Stimulated activated effector memory CD8-positive, alpha-beta T cell treated with anti-CD3 and anti-CD28 coated beads, Interleukin-12 subunit alpha, Interleukin-12 subunit beta, amount 100 ng/mL, for 72 hours (primary cell): Measurements from ENCODE around the gene GNG7.
A peak's percentile ranks its signal among the peaks of the same experiment; 100 is the strongest.
"Not testable (repeated sequence)": the region's sequence is repeated elsewhere in the genome, so short reads cannot be mapped to it uniquely, and the experiment has no call there.

Experiments used
- ATAC-seq: fragments of 150-1000 bp; cut with Tn5 transposase; 2 replicates; pipeline ENCODE4 v1.10.0; 2021
- DNase-seq, 2 donors: peaks; one replicate each; pipeline ENCODE4 v3.0.0; 2021 to 2022; ENCODE audit warnings: low spot score in 2 of 2
- H3K27ac Mint-ChIP-seq: one replicate; pipeline ENCODE4 v1.8.0; 2022; ENCODE audit warnings: mild to moderate bottlenecking, mixed read lengths
- H3K36me3 Mint-ChIP-seq: one replicate; pipeline ENCODE4 v1.8.0; 2022; ENCODE audit warnings: mild to moderate bottlenecking, mixed read lengths
- H3K4me1 Mint-ChIP-seq: one replicate; pipeline ENCODE4 v1.8.0; 2022; ENCODE audit warnings: mixed read lengths
- H3K4me3 Mint-ChIP-seq: one replicate; pipeline ENCODE4 v1.8.0; 2022; ENCODE audit warnings: mild to moderate bottlenecking, mixed read lengths
- H3K9me3 Mint-ChIP-seq: one replicate; pipeline ENCODE4 v1.8.0; 2022; ENCODE audit warnings: mixed read lengths

GNG7 gene

GRCh38 chr19:2527171-2527570 lies 175.3 kb downstream of the GNG7 start:
- H3K36me3 Mint-ChIP-seq: no peaks in the 10 kb centered on the region
- no peaks in the 10 kb centered on the region for H3K9me3 Mint-ChIP-seq
- ATAC-seq (no peak), DNase-seq (no peak)
- H3K4me3 Mint-ChIP-seq: no peak overlapping the region
- peaks cover 2% of the 10 kb centered on the region for H3K4me1 Mint-ChIP-seq
- H3K27ac Mint-ChIP-seq: no peak overlapping the region

- ATAC-seq: peak; percentile 59
- H3K27ac Mint-ChIP-seq: no peak overlapping the region
Observed at GRCh38 chr19:2524840-2525723, 177.4 kb downstream of the GNG7 start.

DNA sequence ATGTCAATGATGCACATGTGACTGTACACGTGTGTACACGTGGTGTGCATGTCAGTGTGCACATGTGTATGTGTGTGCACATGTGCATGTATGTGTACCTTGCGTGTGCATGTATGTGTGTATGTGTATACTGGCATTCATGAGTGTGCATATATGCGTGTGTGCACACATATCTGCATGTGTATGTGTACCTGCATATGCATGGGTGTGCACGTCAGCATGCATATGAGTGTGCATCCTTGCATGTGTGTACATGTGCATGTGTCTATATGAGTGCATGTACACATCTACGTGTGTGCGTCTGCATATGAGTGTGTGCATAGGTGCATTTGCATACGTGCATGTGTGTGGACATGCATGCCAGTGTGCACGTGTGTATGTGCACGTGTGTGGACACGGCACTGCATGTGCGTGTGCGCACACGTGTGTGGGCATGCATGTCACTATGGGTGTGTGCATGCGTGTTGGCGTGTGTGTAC lies 178.1 kb downstream of the GNG7 start:
- Mint-ChIP-seq H3K4me1 (no peaks in the 10 kb centered on the region), H3K27ac (no peak overlapping the region), H3K9me3 (no peaks in the 10 kb centered on the region), H3K4me3 (no peak overlapping the region), H3K36me3 (no peaks in the 10 kb centered on the region)
- ATAC-seq (no peak), DNase-seq (no peak)

More at GRCh38 chr19:2524840-2525723, 177.4 kb downstream of the GNG7 start:
- Mint-ChIP-seq H3K36me3 (no peaks in the 10 kb centered on the region), H3K4me1 (no peaks in the 10 kb centered on the region), H3K9me3 (no peaks in the 10 kb centered on the region), H3K4me3 (no peak overlapping the region)
- no peak for DNase-seq

DNA sequence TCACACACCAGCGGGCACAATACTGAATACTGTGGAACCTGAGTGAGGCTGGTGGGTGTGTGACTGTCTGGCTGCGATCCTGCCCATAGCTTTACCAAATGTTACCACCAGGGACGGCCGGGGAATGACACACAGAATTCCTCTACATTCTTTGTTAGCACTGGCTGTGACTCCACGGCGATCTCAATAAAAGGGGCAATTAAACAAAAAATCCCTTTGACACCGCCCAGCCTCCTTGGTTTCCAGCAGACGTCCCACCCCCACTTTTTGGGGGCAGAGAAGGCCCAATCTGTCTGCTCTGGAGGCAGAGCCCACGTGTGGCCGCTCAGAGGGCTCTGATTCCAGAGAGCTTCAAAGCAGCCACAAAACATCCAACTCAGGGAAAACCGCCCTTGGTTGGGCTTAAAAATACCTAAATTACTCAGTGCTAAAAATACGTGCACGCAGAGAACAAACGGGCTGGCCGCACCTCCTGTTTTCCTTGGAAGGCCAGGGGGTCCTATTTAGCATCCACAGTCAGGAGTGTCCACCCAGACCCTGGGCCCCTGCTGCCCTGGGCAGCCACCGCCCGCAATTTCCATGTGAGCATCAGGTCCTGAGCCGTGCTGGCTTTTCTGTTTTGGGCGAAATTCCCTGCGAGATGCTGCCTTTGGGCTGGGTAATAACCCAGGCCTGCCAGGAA lies 178.7 kb downstream of the GNG7 start:
- Mint-ChIP-seq H3K9me3 (no peaks in the 10 kb centered on the region), H3K36me3 (no peaks in the 10 kb centered on the region), H3K4me3 (no peak overlapping the region), H3K4me1 (no peaks in the 10 kb centered on the region), H3K27ac (no peak overlapping the region)
- no peak for ATAC-seq
- DNase-seq: no peak

- Mint-ChIP-seq H3K9me3 (no peaks in the 10 kb centered on the region), H3K36me3 (no peaks in the 10 kb centered on the region), H3K4me1 (no peaks in the 10 kb centered on the region), H3K4me3 (no peak overlapping the region), H3K27ac (no peak overlapping the region)
- no peak for ATAC-seq
- DNase-seq: no peak
Observed at GRCh38 chr19:2519482-2519881, 183.0 kb downstream of the GNG7 start.

DNA sequence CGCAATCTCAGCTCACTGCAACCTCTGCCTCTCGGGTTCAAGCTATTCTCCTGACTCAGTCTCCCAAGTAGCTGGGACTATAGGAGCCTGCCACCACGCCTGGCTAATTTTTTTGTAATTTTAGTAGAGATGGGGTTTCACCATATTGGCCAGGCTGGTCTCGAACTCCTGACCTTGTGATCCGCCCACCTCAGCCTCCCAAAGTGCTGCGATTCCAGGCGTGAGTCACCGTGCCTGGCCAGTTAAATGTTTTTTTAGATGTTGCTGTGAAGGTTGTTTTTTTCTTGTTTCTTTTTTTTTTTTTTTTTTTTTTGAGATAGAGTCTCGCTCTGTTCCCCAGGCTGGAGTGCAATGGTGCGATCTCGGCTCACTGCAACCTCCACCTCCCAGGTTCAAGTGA lies 183.6 kb downstream of the GNG7 start:
- not testable (repeated sequence) for ATAC-seq, H3K4me1 Mint-ChIP-seq, H3K4me3 Mint-ChIP-seq, H3K27ac Mint-ChIP-seq, H3K36me3 Mint-ChIP-seq, DNase-seq, H3K9me3 Mint-ChIP-seq

DNA sequence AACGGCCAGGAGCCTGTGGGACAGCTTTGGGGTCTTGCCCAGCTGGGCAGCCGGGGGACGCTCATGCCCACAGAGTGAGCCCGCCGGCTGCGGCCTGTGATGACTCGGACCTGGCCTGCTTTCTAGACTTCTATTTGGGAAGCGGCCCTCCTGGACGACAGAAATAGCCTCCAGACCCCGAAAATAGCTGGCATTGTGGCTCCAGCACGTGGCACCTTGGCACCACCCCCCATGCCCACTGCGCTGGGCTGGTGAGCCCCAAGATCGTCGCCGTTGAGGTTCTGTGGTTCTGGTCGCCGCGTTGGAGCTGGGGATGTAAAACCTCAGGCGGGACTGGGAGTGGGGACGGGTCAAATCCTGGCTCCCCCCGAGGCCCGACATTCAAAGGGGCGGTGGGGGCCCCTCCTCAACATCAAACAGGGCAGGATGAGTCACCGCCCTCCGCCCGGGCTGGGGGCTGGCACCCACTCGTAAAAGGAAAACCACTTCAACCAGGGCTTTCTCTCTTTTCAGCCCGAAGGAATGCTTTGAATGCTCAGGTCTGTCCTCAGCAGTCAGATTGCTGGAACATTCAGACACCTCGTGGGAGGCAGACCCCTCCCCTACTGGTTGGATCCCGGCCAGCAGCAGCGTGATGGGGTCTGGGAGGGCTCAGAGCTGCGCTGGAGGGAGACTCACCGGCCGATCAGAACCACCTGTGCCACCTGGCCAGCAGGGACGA lies 184.5 kb downstream of the GNG7 start:
- Mint-ChIP-seq H3K4me1 (no peaks in the 10 kb centered on the region), H3K9me3 (no peaks in the 10 kb centered on the region), H3K36me3 (no peaks in the 10 kb centered on the region), H3K27ac (no peak overlapping the region), H3K4me3 (no peak overlapping the region)
- ATAC-seq (no peak), DNase-seq (no peak)

DNA sequence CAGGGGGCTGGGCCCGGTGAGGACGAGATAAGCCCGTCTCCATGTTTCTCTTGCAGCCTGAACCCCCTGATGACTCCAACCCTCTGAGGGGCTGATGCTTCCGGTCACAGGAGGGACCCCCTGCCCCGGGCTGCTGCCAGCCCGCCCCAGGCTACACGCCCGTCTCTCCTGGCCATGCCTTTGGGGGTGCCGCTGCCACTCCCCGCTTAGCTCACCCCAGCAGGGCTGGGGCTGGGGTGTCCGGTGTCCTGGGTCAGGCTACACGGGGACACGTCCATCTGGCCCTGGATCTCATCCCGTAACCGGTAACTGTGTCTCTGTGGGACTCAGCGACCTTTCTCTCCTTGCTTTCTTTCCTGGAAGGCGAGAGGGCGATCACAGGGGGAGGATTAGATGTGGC lies 185.8 kb downstream of the GNG7 start:
- DNase-seq: no peak
- Mint-ChIP-seq H3K36me3 (no peaks in the 10 kb centered on the region), H3K27ac (no peak overlapping the region), H3K4me1 (no peaks in the 10 kb centered on the region), H3K9me3 (no peaks in the 10 kb centered on the region), H3K4me3 (no peak overlapping the region)
- no peak for ATAC-seq

DNA sequence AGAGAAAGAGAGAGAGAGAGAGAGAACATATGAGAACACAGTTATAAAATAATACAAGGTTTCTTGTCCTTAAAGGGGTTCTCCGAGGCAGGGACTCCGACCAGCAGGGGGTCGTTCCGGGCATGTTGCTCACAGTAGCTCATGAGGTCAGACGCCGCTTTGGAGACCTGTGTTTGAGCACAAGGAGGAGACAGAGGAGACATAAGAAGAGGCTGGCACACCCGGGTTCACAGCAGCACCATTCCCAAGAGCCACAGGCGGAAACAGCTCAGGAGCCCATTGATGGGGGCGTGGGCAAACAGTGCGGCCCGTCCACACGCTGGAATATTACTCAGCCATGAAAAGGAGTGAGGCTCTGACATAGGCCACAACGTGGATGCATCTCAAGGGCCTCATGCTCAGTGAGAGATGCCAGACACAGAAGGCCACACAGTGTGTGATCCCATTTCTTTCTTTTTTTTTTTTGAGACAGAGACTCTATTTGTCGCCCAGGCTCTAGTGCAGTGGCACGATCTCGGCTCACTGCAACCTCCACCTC lies 187.4 kb downstream of the GNG7 start:
- ATAC-seq (no peak), DNase-seq (no peak)
- Mint-ChIP-seq H3K4me3 (no peak overlapping the region), H3K36me3 (no peaks in the 10 kb centered on the region), H3K4me1 (no peaks in the 10 kb centered on the region), H3K9me3 (no peaks in the 10 kb centered on the region), H3K27ac (no peak overlapping the region)

GRCh38 chr19:2512523-2513431 lies 189.7 kb downstream of the GNG7 start:
- DNase-seq (no peak), ATAC-seq (no peak)
- H3K27ac Mint-ChIP-seq: no peak overlapping the region
- H3K36me3 Mint-ChIP-seq: no peaks in the 10 kb centered on the region
- H3K4me3 Mint-ChIP-seq: no peak overlapping the region
- peaks cover 5% of the 10 kb centered on the region for H3K4me1 Mint-ChIP-seq
- no peaks in the 10 kb centered on the region for H3K9me3 Mint-ChIP-seq

DNA sequence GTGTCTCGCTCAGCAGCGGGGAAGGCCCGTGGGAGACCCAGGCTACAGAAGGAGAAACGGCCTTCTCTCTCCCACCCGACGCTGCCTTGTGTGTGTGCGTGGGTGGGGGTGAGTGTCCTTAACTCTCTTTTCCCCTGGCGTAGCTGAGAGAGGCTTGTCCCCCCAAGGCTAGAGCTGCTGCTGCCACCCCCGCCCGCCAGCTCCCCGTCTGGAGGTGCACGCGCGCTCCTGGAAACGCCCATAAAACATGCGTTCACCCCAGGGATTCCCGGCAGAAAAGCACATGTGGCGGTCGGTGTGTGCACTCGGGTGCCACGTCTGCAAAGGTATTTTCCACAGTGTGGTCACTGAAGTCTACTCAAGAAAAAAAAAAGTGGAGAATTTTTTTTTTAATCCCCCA lies 190.5 kb downstream of the GNG7 start:
- H3K9me3 Mint-ChIP-seq: no peaks in the 10 kb centered on the region
- ATAC-seq (no peak), DNase-seq (no peak)
- H3K4me1 Mint-ChIP-seq: peaks cover 13% of the 10 kb centered on the region
- H3K4me3 Mint-ChIP-seq: no peak overlapping the region
- no peaks in the 10 kb centered on the region for H3K36me3 Mint-ChIP-seq
- H3K27ac Mint-ChIP-seq: no peak overlapping the region

DNA sequence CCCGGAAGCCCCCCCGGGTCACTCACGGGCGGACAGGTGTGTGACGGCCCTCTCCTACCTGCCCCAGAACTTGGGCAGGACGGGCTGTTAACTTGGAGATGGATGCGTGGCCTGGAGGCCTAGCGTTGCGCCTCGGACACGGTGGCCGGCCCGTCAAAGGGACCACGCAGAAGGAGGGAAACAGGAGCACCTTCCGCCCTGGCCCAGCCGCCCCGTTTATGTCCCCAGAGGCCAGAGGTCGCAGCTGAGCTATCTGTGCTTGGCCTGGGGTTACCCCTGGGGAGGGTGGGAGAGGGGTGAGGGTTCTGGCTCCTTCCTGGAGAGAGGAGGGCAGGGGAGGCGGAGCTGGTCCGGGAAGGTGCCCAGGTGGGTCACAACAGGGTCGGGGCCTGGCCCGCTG lies 190.9 kb downstream of the GNG7 start:
- no peak for ATAC-seq
- no peaks in the 10 kb centered on the region for H3K36me3 Mint-ChIP-seq
- H3K9me3 Mint-ChIP-seq: no peaks in the 10 kb centered on the region
- H3K4me3 Mint-ChIP-seq: no peak overlapping the region
- H3K4me1 Mint-ChIP-seq: peaks cover 15% of the 10 kb centered on the region
- no peak for DNase-seq
- H3K27ac Mint-ChIP-seq: peak overlapping the region; percentile 56

DNA sequence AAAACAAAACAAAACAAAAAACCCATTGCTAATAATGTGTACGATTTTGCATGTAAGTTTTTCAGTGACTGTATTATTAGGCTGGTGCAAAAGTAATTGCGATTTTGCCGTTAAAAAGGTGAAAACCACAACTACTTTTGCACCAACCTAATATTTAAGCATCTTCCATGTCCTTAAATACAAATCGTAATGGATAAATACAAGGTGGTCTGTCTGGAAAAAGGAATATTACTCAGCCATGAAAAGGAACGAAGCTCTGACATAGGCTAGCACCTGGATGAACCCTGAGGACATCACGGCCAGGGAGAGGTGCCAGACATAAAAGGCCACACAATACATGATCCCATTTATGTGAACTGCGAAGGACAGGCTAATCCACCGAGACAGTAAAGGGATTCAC lies 193.4 kb downstream of the GNG7 start:
- Mint-ChIP-seq H3K27ac (no peak overlapping the region), H3K4me1 (peaks cover 16% of the 10 kb centered on the region), H3K36me3 (no peaks in the 10 kb centered on the region), H3K9me3 (no peaks in the 10 kb centered on the region), H3K4me3 (no peak overlapping the region)
- ATAC-seq (no peak), DNase-seq (no peak)

DNA sequence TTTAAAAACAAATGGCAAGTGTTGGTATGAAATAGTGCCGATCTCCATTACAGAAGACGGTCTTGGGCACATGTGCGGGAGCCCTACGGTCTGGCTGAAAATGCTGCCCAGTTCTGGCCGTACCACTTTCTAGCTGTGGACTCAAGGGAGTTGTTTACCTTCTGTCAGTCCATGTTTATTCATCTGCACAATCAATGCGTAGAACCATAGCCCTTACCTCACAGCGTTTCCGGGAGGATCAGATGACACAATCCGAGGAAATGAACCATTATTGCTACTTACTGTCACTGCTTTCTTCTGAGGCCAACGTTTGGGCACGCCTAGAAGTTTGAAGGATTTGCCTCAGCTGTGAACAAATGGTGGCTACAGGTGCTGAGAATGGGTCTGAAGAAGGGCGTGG lies 195.4 kb downstream of the GNG7 start:
- H3K4me1 Mint-ChIP-seq: peaks cover 27% of the 10 kb centered on the region
- no peak overlapping the region for H3K27ac Mint-ChIP-seq
- ATAC-seq: peak; percentile 27
- no peaks in the 10 kb centered on the region for H3K9me3 Mint-ChIP-seq
- DNase-seq: no peak
- H3K36me3 Mint-ChIP-seq: no peaks in the 10 kb centered on the region
- peak overlapping the region; percentile 35 for H3K4me3 Mint-ChIP-seq
